Mammary epithelial cell (primary cell): Measurements from ENCODE around the gene KCNK10.

Experiments
- CTCF ChIP-seq, 2 donors: IDR thresholded peaks in 1 of 2; conservative IDR thresholded peaks in 1 of 2; 2 replicates each; pipeline ENCODE4 v1.5.1; 2011 to 2012; ENCODE audit warnings: inconsistent platforms in 2 of 2, low read length in 2 of 2, mild to moderate bottlenecking in 2 of 2, control low read depth in 1 of 2, low read depth in 1 of 2; ENCODE audit not compliant: insufficient read depth in 1 of 2; ENCODE audit errors: extremely low read depth in 1 of 2
- EZH2 ChIP-seq: IDR thresholded peaks from 2 replicates; pipeline ENCODE4 v1.6.1; 2012; ENCODE audit warnings: low read length, inconsistent platforms, borderline replicate concordance

- TF ChIP-seq CTCF (conservative IDR thresholded peaks at IDR 0.05 in 1 of 2, IDR thresholded peaks at IDR 0.05 in 1 of 2; ENCODE audit: extremely low read depth in 1 of 2, insufficient read depth in 1 of 2, low read depth in 1 of 2, low read length in 2 of 2) (no peak), EZH2 (no peak)
These were observed 71.4 kb downstream of the KCNK10 start for GRCh38 chr14:88251650-88252049.
